NCI-H1417 (cell line): ENCODE results near the gene FOXD2.

Source experiments
- DNase-seq, 3 experiments: peaks; one replicate each; lab custom pipeline; 2025; lab: John Stamatoyannopoulos, UW

The FOXD2 gene

DNA sequence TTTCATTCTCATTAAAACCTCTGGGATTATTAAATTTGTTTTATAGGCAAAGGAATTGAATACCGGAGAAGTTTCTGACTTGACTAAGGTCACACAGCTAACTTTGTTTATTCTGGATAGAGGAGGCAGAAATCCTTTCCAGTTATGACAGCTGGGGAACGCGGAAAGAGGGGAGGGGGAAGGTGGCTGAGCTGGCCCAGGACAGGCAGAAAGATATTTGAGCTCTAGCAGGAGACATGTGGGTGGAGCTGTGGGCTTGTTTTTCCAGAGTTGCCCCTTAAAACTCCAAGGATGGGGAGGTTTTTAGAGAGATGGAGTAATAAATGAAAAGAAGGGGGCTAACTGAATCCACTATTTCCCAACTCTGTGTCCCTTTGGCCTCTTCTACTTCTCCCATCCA, 27.8 kb downstream of the FOXD2 start:
- DNase-seq: no peak

DNA sequence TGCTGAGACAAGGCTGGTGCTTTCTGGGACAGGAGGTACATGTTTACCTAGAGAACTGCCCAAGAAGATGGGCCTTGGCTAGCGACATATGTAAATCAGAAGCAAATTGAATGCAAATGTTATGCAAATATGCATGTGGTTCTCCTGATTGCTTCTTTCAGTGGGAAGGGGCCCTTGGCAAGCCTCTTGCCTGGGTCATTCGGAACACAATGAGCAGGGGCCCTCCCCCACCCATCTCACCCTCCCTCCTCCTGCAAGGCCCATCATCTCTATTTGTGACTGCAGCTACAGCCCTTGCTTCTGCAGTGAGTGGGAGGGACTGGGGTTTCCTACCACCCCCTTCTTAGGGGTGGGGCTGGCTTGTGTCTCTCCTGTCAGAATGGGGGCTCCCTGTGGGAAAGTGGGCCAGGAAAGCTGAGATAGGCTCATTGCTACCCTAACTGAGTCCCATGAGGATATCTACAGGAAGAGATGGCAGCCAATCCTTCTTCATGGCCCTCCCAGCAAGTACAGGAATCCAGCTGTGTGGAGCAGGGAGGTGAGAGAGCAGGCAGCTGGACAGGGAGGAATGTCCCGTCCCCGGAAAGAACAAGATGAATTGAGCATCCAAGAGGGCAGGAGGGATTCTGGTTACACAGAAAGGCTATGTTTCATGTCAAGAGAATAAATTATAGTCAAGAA, 31.0 kb downstream of the FOXD2 start:
- DNase-seq: no peak

DNA sequence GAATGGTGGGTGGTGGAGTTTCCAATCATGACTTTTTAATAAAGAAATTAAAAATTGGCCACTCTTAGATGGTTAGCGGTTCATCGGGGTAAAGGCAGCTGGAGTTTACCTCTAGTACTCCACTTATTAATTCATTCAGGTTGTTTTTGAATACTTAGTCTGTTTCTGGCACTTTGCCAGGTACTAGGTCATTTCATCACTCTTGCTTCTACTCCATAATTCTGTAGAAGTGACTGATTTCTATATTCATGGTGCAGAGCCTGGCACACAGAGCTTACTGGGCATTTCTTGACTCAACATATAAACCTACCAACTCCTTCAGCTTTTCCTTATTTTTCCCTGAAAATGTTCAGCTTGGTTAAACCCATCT, 31.5 kb downstream of the FOXD2 start:
- DNase-seq: peak in 1 of 3 experiments; percentile 27

DNA sequence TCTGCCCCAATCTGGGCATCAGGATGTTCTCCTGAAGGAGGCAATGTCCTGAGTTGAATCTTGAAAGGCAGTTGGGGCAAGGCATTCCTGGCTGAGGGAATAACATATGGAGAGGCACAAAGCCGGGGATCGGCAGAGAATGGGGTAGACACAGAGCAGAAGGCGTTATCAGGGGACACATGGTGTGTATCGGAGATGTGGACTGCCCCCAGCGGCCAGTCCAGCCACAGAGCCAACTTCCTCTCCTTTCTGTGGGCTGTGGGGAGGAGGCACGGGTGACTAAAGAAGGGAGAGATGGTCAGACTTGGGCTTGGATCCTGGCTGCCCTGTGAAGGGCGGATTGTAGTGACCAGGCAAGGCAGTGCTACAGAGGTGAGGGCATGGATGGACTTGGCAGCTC, 32.1 kb downstream of the FOXD2 start:
- DNase-seq: no peak

DNA sequence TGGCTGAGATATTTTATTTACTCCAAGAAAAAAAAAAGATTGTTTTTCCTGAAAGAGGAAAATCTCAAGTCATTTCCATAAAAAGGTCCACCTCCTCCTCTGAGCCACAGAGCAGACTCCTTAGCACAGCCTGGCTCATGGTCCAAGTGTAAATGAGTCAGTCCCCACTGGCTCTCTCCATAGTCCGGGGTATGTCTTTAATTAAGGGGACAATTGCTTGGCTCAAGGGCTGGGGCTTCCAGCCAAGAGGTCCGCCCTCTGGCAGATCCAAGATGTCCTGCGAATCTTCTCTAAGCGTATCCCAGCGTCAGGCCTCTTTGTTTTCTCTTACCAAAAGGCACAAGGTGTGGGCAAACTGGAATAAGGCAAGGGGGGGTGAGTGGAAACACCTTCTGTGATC, 33.3 kb downstream of the FOXD2 start:
- no peak for DNase-seq

DNA sequence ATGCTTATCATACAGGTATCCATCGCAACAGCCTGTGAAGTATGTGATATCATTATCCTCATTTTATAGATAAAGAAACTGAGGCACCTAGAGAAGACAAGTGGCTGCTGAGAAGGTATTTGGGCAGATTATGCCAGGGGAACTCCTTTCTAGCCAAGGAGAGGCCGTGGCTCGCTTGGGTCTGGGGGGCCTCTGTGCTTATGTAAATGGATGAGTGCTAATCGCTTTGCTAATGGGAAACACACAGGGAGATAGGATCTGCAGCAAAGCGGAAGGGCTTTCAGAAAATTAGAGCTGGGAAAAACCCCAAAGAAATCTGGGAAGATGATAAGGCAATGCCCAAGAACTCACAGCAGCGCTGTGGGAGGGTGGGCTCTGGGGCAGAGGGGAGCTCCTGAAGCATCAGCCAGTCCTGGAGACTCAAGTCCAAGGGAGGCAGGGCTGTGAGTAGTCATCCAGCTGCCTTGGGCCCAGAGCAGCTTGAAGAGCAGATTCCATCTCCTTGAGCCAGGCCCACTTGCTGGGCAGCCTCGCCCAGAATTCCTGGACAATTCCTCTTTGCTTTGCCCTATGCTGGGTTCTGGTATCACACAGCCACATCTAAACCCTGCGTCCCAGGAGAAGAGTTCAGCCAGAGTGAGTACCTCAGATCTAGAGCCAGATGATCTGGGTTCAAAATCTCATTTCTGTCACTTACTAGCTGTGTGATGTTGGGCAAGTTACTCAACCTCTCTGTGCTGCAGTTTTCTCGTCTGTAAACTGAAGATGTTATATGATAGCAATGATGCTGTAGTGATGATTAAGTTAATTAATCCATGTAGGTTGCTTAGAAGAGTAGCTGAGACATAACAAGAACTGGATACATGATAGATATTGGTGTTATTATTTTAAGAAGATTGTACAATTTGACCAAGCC, 36.7 kb downstream of the FOXD2 start:
- DNase-seq: no peak

DNA sequence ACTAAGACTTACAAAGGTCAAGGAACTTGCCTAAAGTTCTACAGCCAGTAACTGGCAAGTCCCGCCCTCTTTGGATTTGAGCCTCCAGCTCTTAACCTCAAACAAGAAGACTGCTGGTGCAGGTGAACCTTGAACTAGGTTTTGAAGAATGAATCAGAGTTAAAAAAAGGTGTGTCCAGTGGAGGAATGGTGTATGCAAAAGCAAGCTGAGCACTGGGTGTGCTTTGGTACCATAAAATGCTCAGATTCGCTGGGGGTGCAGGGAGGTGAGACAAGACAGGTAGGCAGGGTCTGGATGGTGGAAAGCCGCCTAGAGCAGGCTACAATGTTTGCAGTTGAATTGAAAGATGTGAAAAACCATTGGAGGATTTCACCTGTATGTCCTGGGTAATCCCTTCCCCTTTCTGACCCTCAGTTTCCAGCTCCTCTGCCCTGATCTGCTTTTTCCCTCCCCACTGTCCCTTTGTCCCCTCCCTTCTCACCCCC, 39.8 kb downstream of the FOXD2 start:
- no peak for DNase-seq

DNA sequence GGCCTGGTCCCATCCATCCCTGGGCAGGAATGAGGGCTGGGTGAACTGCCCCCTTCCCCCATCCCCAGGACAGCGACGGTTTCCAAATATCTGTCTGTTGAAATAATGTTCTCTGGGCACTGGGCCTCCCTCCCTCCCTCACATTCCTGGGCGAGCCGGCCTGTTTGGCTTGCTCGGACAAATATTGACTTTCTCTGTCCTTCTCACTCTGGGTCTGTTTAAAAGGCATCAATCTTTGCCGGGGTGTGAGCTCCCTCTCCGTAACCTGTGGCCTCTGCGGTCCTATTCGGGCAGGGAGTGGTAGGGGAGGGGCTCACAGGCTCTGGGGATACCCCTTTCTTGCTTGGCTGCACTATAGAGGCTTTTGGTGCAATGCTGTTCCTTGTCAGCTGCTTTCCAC, 40.2 kb downstream of the FOXD2 start:
- DNase-seq: peak in 2 of 3 experiments; percentile 14 to 33

DNA sequence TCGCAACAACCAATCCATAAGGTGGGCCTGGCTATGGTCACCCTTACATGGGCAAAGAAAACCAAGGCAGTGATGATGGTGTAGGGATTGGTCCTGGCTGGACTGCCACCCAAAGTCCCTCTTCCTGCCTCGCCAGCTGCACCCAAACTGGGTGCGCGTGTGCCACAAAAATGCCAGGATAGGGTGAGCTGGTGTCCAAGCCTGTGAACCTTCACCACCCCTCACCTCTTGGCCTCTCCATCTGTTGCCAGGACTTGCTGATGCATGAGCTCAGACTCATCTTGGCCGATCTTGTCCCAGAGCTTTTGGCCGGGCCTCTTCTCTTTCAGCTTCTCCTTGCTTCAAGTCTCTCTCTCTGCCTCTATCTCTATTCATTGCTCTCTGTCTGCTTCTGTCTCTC, 41.8 kb downstream of the FOXD2 start:
- DNase-seq: no peak

DNA sequence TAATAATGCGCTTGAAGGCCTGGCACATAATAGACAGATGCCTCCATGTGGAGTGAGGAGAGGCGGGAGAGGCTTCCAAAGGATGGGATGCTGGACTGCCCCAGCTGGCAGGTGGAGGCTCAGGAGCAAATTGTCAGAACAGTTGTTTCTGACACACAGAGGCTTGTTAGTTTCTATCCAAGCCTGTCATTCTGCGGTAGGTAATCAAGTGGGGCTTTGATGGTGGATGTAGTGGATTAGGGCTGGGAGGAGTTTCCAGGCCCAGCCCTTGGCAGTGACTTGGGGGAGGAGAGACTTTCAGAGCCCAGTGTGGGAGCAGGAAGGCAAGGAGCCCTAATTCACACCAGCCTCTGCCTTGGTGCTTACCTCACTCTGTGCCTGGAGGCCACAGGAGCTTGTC, 44.1 kb downstream of the FOXD2 start:
- no peak for DNase-seq

DNA sequence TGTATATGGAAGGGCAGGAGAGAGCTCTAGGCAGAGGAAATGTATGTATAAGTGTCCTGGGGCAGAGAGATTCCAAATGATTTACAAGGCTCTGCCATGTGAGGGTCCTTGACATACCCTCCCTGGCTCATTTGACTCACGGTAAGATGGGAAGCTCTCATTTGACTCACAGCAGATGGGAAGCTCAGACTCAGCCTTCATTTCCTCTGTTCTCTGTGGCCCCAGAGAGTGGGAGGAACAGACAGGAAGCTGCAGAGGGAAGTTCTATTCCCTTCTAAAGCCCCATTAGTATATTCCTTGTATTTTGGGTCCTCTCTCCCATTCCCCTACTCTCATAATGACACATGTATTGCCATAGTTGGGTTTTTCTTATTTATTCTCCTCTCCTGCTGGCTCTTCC, 44.9 kb downstream of the FOXD2 start:
- no peak for DNase-seq

DNA sequence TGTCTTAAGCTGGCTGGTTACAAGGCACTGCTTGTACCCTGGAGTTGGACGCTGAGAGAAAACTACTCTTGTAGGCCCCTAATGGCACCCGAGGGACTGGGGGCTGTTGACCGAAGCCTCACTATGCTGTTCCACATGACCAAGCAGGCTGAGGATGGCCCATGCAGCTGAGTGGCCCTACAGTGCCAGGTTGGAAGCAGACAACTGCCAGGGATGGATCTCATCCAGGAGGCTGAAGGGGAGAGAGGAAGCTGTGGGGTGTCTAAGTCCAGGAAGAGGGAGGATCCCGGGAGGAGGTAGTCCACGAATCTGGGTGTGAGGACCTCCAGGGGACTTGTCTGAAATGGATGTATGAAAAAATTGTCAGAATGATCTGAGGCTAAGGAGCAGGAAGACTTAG, 45.8 kb downstream of the FOXD2 start:
- DNase-seq: peak in 1 of 3 experiments; percentile 17

DNA sequence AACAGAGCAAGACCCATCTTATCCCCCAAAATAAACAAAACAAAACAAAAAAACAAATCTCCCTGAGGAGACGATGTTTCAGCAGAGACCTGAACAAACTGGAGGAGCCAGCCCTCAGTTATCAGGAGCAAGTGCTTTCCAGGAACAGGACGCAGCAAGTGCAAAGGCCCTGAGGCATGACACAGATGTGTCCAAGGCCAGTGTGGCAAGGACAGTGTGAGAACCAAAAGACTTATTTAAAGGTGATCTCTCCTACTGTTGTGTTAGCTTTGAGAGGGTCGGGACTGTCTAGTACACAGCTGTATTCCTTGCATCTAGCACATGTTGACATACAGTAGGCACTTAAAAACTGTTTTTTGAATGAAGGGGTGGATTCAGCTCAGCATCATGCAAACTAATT, 48.0 kb downstream of the FOXD2 start:
- DNase-seq: no peak

DNA sequence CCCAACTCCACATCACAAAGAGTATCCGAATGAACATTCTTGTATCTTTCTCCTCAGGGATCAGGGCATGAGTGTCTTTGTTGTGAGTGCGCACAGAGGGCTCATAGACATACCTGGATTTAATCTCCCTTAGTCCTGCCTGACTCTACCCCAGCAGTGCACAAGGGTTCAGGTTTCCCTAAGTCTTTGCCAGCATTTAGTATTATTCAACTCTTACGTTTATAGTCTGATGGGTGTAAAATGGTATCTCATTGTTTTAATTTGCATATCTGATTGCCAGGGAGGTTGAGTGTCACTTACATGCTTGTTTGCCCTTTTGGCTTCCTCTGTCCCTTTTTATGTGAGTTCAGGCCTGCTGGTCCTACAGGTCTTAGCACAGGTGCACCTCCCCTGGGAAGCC, 49.5 kb downstream of the FOXD2 start:
- no peak for DNase-seq

DNA sequence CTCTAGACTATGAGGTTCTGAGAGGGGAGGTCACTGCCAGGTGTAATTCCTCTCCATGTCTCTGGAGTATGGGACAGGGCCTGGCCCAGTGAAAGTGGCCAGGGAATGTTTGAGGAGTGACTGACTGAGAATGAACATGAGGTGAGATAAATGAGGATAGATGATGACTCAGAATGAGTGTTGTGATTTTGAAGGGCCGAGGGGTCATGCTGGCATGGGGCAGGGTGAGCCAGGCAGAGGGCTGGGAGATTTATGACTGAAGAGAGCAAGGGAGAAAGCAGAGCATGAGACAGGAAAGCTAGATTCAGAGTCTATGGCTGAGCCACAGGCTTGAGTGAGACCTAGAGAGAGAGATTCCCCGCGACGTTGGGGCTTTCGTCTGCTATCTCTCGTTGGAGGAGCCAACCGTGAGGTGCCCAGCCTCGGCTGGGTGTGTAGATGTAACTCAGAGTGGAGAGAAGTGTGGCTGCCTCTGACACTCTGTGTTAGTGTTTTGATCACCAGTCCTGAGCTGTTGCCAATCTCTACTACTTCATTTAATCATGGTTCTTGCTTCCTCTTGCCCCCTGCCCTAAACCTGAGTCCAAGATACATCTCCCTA, 50.1 kb downstream of the FOXD2 start:
- no peak for DNase-seq
